GM23338 (cell line): ENCODE data around the gene GPBP1L1. TPM values are rescaled to one million over a fixed set of nuclear protein-coding genes. Genes with fewer than 3 reads are reported as not detected.

Experiments
- ATAC-seq: fragments of 200-7000 bp; cut with Tn5 transposase; 3 replicates; pipeline ENCODE4 v1.9.1; 2020
- DNase-seq: peaks from one replicate; pipeline ENCODE4 v3.0.0-alpha.2; 2015; ENCODE audit warnings: low spot score
- H2AFZ ChIP-seq: fragments of 200-600 bp; sonication (generic); 2 replicates; pipeline ENCODE4 v1.8.0; 2016; ENCODE audit warnings: antibody characterized with exemption, mild to moderate bottlenecking, moderate library complexity
- H3F3A ChIP-seq: fragments of 200-600 bp; sonication (generic); replicated peaks from 2 replicates; pipeline ENCODE4 v1.8.0; 2017; ENCODE audit warnings: antibody characterized with exemption, mixed run types, low read depth
- H3K27ac ChIP-seq: fragments of 200-600 bp; sonication (generic); 2 replicates; pipeline ENCODE4 v1.6.1; 2016; ENCODE audit warnings: low read depth
- H3K27me3 ChIP-seq: fragments of 200-600 bp; sonication (generic); 2 replicates; pipeline ENCODE4 v1.8.0; 2016; ENCODE audit warnings: mild to moderate bottlenecking, mixed run types, moderate library complexity; ENCODE audit not compliant: insufficient read depth
- H3K36me3 ChIP-seq: fragments of 200-600 bp; sonication (generic); 2 replicates; pipeline ENCODE4 v1.8.0; 2016; ENCODE audit warnings: mild to moderate bottlenecking; ENCODE audit not compliant: insufficient read depth
- H3K4me1 ChIP-seq: fragments of 200-600 bp; sonication (generic); 2 replicates; pipeline ENCODE4 v1.8.0; 2016; ENCODE audit warnings: mild to moderate bottlenecking, moderate library complexity; ENCODE audit not compliant: insufficient read depth
- H3K4me2 ChIP-seq: fragments of 200-600 bp; sonication (generic); 2 replicates; pipeline ENCODE4 v1.7.1; 2017; ENCODE audit warnings: mixed run types
- H3K4me3 ChIP-seq: fragments of 200-600 bp; sonication (generic); 2 replicates; pipeline ENCODE4 v1.6.1; 2016; ENCODE audit warnings: mixed run types
- H3K79me2 ChIP-seq: fragments of 200-600 bp; sonication (generic); replicated peaks from 2 replicates; pipeline ENCODE4 v1.8.0; 2017; ENCODE audit warnings: mild to moderate bottlenecking; ENCODE audit not compliant: insufficient read depth
- H3K9me2 ChIP-seq: fragments of 200-600 bp; sonication (generic); 2 replicates; pipeline ENCODE4 v1.8.0; 2017; ENCODE audit not compliant: insufficient read depth
- H4K20me1 ChIP-seq: fragments of 200-600 bp; sonication (generic); replicated peaks from 2 replicates; pipeline ENCODE4 v1.8.0; 2017; ENCODE audit warnings: mild to moderate bottlenecking; ENCODE audit not compliant: insufficient read depth
- H3K27ac Mint-ChIP-seq: 2 replicates; pipeline ENCODE4 v1.8.0; 2020; ENCODE audit warnings: inconsistent platforms, mild to moderate bottlenecking, moderate library complexity, mixed read lengths
- H3K27me3 Mint-ChIP-seq: 3 replicates; pipeline ENCODE4 v1.8.0; 2022; ENCODE audit warnings: low read depth, mild to moderate bottlenecking, moderate library complexity, mixed read lengths, inconsistent platforms; ENCODE audit not compliant: insufficient read depth, poor library complexity
- H3K36me3 Mint-ChIP-seq: 3 replicates; pipeline ENCODE4 v1.8.0; 2021; ENCODE audit warnings: low read depth, mild to moderate bottlenecking, inconsistent platforms, moderate library complexity, mixed read lengths
- H3K4me1 Mint-ChIP-seq: 3 replicates; pipeline ENCODE4 v1.8.0; 2020; ENCODE audit warnings: mild to moderate bottlenecking, inconsistent platforms, mixed read lengths
- H3K4me3 Mint-ChIP-seq: 3 replicates; pipeline ENCODE4 v1.8.0; 2021; ENCODE audit warnings: moderate library complexity, mild to moderate bottlenecking, inconsistent platforms, mixed read lengths
- H3K9me3 Mint-ChIP-seq: 3 replicates; pipeline ENCODE4 v1.8.0; 2020; ENCODE audit warnings: moderate library complexity, mild to moderate bottlenecking, inconsistent platforms, mixed read lengths
- CREB1 ChIP-seq: fragments of 250-450 bp; sonication (Bioruptor Pico); IDR thresholded peaks from 2 replicates; pipeline ENCODE4 v1.5.0; 2020; ENCODE audit warnings: low read depth, mild to moderate bottlenecking, moderate library complexity
- EZH2 ChIP-seq: fragments of 200-600 bp; sonication (generic); IDR thresholded peaks from one replicate; pipeline ENCODE4 v1.8.0; 2017; ENCODE audit warnings: antibody characterized with exemption, mild to moderate bottlenecking, low read depth; ENCODE audit not compliant: unreplicated experiment
- EZH2phosphoT487 ChIP-seq: fragments of 200-600 bp; sonication (generic); IDR thresholded peaks from one replicate; pipeline ENCODE4 v1.8.1; 2018; ENCODE audit warnings: antibody characterized with exemption; ENCODE audit not compliant: unreplicated experiment
- JUNB ChIP-seq: IDR thresholded peaks from one replicate; pipeline ENCODE4 v1.6.1; 2016; ENCODE audit warnings: antibody characterized with exemption; ENCODE audit not compliant: unreplicated experiment
- NANOG ChIP-seq: IDR thresholded peaks from 2 replicates; pipeline ENCODE4 v1.6.1; 2016; ENCODE audit warnings: antibody characterized with exemption, borderline replicate concordance
- POLR2AphosphoS5 ChIP-seq: IDR thresholded peaks from 2 replicates; pipeline ENCODE4 v1.6.1; 2016; ENCODE audit warnings: antibody characterized with exemption, low read depth
- STAT1 ChIP-seq: IDR thresholded peaks from one replicate; pipeline ENCODE4 v1.6.1; 2016; ENCODE audit warnings: antibody characterized with exemption; ENCODE audit not compliant: unreplicated experiment
- ZNF114 ChIP-seq: fragments of 250-450 bp; sonication (Bioruptor Pico); IDR thresholded peaks from 2 replicates; pipeline ENCODE4 v1.5.0; 2020; ENCODE audit warnings: mild to moderate bottlenecking, moderate library complexity
- ZNF331 ChIP-seq: fragments of 250-450 bp; sonication (Bioruptor Pico); IDR thresholded peaks from 2 replicates; pipeline ENCODE4 v1.5.0; 2020; ENCODE audit warnings: low read depth, mild to moderate bottlenecking, moderate library complexity
- polyA plus RNA-seq: library from polyadenylated mRNA; unstranded; fragments of >200 nt; fragmentation: Nextera tagmentation; extraction: Ambion mirVana; gene quantifications from 2 replicates; pipeline ENCODE4 v1.2.1, GENCODE V29; 2016
- total RNA-seq: library from RNA; depleted of rRNA; stranded (reverse); fragments of >200 nt; shearing (Covaris generic); gene quantifications from 2 replicates; pipeline ENCODE4 v1.2.3, GENCODE V29; 2014
- TF ChIP-seq, protein P1 (sequence below): IDR thresholded peaks from 2 replicates; pipeline ENCODE4 v1.6.1; 2016; ENCODE audit warnings: antibody characterized with exemption
- TF ChIP-seq, protein P2 (sequence below): fragments of 250-450 bp; sonication (Bioruptor Pico); IDR thresholded peaks from 2 replicates; pipeline ENCODE4 v1.5.0; 2020; ENCODE audit warnings: mild to moderate bottlenecking, moderate library complexity
- TF ChIP-seq, protein P3 (sequence below): IDR thresholded peaks from one replicate; pipeline ENCODE4 v1.6.1; 2018; ENCODE audit warnings: antibody characterized with exemption; ENCODE audit not compliant: unreplicated experiment
- TF ChIP-seq, protein P4 (sequence below), 2 experiments: fragments of 200-600 bp in 1 of 2; sonication (generic) in 1 of 2; conservative IDR thresholded peaks; 2 replicates each; pipeline versions ENCODE4 v1.5.1 to v1.6.1; 2016 to 2017; ENCODE audit warnings: antibody characterized with exemption in 2 of 2, low read depth in 2 of 2, mild to moderate bottlenecking in 2 of 2, moderate library complexity in 1 of 2

The GPBP1L1 gene
- total and polyA plus RNA-seq, 2 experiments from 2014 or later = 61.7 to 117 TPM

DNA sequence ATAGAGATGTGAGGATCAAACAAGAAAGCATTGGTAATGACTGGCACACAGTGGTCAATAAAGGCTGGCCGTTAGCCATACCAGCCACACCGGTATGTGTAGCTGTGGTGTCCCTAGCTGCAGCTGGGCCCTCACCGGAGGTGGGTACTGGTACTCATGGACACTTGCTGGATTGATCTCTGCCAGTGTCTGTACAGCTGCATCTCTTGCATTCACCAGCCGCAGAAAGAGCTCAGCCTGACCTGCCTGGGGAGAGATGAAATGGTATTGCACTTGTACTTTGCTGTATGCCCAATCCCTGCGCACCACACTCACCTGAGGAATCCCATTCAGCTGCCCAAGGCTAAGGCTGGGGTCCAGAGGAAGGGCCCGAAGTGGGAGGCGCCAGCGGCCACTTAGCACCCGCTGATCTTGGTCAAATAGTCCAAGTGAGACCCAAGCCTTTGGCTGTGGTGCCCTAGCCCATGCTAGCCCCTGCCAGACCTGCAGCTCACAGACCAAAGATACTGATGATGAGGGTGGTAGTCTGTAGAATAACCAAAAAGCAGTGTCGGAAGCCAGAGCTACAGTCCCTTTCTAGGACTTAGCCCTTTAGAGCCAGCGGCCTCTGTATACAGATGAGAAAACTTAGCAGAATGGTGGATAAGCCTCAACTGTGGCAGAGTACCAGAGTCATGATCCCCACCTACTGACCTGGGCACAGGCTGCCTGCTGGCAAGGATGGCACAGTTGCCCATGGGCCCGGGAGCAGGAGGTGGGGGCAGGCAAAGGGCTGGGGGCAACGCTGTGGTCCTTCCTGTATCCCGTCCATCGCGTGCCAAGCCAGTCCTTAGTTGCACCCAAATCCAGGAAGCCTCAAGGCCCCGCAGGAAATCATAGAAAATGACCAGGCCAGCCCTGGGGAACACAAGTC lies 65.5 kb downstream of the GPBP1L1 start:
- no peak overlapping the region for H2AFZ ChIP-seq
- TF ChIP-seq EZH2 (no peak), NANOG (no peak), JUNB (no peak), STAT1 (no peak), ZNF331 (CRISPR knock-in tag) (no peak), CREB1 (CRISPR knock-in tag) (no peak), ZNF114 (no peak), EZH2phosphoT487 (no peak), POLR2AphosphoS5 (no peak)
- TF ChIP-seq, protein P1, sequence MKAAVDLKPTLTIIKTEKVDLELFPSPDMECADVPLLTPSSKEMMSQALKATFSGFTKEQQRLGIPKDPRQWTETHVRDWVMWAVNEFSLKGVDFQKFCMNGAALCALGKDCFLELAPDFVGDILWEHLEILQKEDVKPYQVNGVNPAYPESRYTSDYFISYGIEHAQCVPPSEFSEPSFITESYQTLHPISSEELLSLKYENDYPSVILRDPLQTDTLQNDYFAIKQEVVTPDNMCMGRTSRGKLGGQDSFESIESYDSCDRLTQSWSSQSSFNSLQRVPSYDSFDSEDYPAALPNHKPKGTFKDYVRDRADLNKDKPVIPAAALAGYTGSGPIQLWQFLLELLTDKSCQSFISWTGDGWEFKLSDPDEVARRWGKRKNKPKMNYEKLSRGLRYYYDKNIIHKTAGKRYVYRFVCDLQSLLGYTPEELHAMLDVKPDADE = no peak
- TF ChIP-seq, protein P2, sequence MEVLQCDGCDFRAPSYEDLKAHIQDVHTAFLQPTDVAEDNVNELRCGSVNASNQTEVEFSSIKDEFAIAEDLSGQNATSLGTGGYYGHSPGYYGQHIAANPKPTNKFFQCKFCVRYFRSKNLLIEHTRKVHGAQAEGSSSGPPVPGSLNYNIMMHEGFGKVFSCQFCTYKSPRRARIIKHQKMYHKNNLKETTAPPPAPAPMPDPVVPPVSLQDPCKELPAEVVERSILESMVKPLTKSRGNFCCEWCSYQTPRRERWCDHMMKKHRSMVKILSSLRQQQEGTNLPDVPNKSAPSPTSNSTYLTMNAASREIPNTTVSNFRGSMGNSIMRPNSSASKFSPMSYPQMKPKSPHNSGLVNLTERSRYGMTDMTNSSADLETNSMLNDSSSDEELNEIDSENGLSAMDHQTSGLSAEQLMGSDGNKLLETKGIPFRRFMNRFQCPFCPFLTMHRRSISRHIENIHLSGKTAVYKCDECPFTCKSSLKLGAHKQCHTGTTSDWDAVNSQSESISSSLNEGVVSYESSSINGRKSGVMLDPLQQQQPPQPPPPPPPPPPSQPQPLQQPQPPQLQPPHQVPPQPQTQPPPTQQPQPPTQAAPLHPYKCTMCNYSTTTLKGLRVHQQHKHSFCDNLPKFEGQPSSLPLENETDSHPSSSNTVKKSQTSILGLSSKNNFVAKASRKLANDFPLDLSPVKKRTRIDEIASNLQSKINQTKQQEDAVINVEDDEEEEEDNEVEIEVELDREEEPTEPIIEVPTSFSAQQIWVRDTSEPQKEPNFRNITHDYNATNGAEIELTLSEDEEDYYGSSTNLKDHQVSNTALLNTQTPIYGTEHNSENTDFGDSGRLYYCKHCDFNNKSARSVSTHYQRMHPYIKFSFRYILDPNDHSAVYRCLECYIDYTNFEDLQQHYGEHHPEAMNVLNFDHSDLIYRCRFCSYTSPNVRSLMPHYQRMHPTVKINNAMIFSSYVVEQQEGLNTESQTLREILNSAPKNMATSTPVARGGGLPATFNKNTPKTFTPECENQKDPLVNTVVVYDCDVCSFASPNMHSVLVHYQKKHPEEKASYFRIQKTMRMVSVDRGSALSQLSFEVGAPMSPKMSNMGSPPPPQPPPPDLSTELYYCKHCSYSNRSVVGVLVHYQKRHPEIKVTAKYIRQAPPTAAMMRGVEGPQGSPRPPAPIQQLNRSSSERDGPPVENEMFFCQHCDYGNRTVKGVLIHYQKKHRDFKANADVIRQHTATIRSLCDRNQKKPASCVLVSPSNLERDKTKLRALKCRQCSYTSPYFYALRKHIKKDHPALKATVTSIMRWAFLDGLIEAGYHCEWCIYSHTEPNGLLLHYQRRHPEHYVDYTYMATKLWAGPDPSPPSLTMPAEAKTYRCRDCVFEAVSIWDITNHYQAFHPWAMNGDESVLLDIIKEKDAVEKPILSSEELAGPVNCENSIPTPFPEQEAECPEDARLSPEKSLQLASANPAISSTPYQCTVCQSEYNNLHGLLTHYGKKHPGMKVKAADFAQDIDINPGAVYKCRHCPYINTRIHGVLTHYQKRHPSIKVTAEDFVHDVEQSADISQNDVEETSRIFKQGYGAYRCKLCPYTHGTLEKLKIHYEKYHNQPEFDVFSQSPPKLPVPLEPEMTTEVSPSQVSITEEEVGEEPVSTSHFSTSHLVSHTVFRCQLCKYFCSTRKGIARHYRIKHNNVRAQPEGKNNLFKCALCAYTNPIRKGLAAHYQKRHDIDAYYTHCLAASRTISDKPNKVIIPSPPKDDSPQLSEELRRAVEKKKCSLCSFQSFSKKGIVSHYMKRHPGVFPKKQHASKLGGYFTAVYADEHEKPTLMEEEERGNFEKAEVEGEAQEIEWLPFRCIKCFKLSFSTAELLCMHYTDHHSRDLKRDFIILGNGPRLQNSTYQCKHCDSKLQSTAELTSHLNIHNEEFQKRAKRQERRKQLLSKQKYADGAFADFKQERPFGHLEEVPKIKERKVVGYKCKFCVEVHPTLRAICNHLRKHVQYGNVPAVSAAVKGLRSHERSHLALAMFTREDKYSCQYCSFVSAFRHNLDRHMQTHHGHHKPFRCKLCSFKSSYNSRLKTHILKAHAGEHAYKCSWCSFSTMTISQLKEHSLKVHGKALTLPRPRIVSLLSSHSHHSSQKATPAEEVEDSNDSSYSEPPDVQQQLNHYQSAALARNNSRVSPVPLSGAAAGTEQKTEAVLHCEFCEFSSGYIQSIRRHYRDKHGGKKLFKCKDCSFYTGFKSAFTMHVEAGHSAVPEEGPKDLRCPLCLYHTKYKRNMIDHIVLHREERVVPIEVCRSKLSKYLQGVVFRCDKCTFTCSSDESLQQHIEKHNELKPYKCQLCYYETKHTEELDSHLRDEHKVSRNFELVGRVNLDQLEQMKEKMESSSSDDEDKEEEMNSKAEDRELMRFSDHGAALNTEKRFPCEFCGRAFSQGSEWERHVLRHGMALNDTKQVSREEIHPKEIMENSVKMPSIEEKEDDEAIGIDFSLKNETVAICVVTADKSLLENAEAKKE (CRISPR knock-in tag) = no peak
- TF ChIP-seq, protein P3, sequence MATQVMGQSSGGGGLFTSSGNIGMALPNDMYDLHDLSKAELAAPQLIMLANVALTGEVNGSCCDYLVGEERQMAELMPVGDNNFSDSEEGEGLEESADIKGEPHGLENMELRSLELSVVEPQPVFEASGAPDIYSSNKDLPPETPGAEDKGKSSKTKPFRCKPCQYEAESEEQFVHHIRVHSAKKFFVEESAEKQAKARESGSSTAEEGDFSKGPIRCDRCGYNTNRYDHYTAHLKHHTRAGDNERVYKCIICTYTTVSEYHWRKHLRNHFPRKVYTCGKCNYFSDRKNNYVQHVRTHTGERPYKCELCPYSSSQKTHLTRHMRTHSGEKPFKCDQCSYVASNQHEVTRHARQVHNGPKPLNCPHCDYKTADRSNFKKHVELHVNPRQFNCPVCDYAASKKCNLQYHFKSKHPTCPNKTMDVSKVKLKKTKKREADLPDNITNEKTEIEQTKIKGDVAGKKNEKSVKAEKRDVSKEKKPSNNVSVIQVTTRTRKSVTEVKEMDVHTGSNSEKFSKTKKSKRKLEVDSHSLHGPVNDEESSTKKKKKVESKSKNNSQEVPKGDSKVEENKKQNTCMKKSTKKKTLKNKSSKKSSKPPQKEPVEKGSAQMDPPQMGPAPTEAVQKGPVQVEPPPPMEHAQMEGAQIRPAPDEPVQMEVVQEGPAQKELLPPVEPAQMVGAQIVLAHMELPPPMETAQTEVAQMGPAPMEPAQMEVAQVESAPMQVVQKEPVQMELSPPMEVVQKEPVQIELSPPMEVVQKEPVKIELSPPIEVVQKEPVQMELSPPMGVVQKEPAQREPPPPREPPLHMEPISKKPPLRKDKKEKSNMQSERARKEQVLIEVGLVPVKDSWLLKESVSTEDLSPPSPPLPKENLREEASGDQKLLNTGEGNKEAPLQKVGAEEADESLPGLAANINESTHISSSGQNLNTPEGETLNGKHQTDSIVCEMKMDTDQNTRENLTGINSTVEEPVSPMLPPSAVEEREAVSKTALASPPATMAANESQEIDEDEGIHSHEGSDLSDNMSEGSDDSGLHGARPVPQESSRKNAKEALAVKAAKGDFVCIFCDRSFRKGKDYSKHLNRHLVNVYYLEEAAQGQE = no peak
- TF ChIP-seq, protein P4, sequence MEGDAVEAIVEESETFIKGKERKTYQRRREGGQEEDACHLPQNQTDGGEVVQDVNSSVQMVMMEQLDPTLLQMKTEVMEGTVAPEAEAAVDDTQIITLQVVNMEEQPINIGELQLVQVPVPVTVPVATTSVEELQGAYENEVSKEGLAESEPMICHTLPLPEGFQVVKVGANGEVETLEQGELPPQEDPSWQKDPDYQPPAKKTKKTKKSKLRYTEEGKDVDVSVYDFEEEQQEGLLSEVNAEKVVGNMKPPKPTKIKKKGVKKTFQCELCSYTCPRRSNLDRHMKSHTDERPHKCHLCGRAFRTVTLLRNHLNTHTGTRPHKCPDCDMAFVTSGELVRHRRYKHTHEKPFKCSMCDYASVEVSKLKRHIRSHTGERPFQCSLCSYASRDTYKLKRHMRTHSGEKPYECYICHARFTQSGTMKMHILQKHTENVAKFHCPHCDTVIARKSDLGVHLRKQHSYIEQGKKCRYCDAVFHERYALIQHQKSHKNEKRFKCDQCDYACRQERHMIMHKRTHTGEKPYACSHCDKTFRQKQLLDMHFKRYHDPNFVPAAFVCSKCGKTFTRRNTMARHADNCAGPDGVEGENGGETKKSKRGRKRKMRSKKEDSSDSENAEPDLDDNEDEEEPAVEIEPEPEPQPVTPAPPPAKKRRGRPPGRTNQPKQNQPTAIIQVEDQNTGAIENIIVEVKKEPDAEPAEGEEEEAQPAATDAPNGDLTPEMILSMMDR (conservative IDR thresholded peaks at IDR 0.05; ENCODE audit: low read depth in 2 of 2) = no peak
- H3K4me3 ChIP-seq = no peak overlapping the region
- Mint-ChIP-seq H3K27me3 (peaks cover 25% of the 10 kb centered on the region), H3K4me1 (peaks cover 7% of the 10 kb centered on the region), H3K36me3 (peaks cover 50% of the 10 kb centered on the region), H3K27ac (0 out of 2 replicates have a peak overlapping the region, but pooled peaks have one; percentile 56), H3K4me3 (no peak overlapping the region), H3K9me3 (no peaks in the 10 kb centered on the region)
- H3K27me3 ChIP-seq = no peaks in the 10 kb centered on the region
- ATAC-seq (peak; percentile 1; the same call in 2 of the 3 replicates), DNase-seq (no peak)
- peak overlapping the region; percentile 34; the same call in 1 of the 2 replicates for H3K27ac ChIP-seq
- H3K4me2 ChIP-seq = no peak overlapping the region
- no peaks in the 10 kb centered on the region for H3K9me2 ChIP-seq
- peaks cover 10% of the 10 kb centered on the region; the same call in 1 of the 2 replicates for H3K4me1 ChIP-seq
- peaks cover 26% of the 10 kb centered on the region for H3K36me3 ChIP-seq
- H3F3A ChIP-seq = peaks cover 77% of the 10 kb centered on the region
- H3K79me2 ChIP-seq = no peaks in the 10 kb centered on the region
- peaks cover 33% of the 10 kb centered on the region for H4K20me1 ChIP-seq
